Measurements from ENCODE around the gene RIT2.

- TF ChIP-seq CTCF (IDR thresholded peaks at IDR 0.05; ENCODE audit: low read depth, low read length) (no peak), EZH2phosphoT487 (IDR thresholded peaks at IDR 0.05; ENCODE audit: low read depth) (no peak)
Measured at GRCh38 chr18:42937436-42937835, 178.0 kb downstream of the RIT2 start.

Measured in OCI-LY3 (cell line).